ENCODE results near the gene RPSA. TPM values are rescaled to one million over a fixed set of nuclear protein-coding genes. Genes with fewer than 3 reads are reported as not detected.
"Not testable (repeated sequence)": the region's sequence is repeated elsewhere in the genome, so short reads cannot be mapped to it uniquely, and the experiment has no call there.

The RPSA gene
- total and polyA plus RNA-seq, 4 donors: 657 to 1,968 (median 1,258) TPM

- H3K27ac ChIP-seq (ENCODE audit: low read depth in 1 of 2, low read length in 1 of 2): no peak overlapping the region
- H3K4me1 ChIP-seq (ENCODE audit: control insufficient read depth in 5 of 5, insufficient read depth in 5 of 5, low read length in 5 of 5): peaks cover 0 to 7% (median 0%) of the 10 kb centered on the region in 5 donors
- H3K36me3 ChIP-seq (ENCODE audit: control insufficient read depth in 4 of 4, insufficient read depth in 4 of 4, low read length in 4 of 4): no peaks in the 10 kb centered on the region
- H3K9me3 ChIP-seq (ENCODE audit: control insufficient read depth in 4 of 4, insufficient read depth in 3 of 4, low read length in 3 of 4): peaks cover 0 to 2% (median 0%) of the 10 kb centered on the region in 4 donors
- no peak for ATAC-seq (ENCODE audit: insufficient read depth, low FRiP score)
- no peak for DNase-seq
- WGBS, 2 donors: 42 to 69% methylated on average over 8 of the region's 8 CpGs
- TF ChIP-seq CTCF (IDR thresholded peaks at IDR 0.05; ENCODE audit: control extremely low read depth, extremely low read depth): no peak
- no peak overlapping the region for H3K9ac ChIP-seq (ENCODE audit: insufficient read depth in 1 of 2, low read length in 2 of 2)
- H3K4me3 ChIP-seq: no peak overlapping the region
- no peaks in the 10 kb centered on the region for H3K27me3 ChIP-seq (ENCODE audit: control insufficient read depth in 3 of 3, insufficient read depth in 3 of 3, low read length in 2 of 3)
Observed at GRCh38 chr3:39361252-39361927, 45.1 kb upstream of the RPSA start.

GRCh38 chr3:39362192-39362591, 44.3 kb upstream of the RPSA start:
- DNase-seq (peak; percentile 57 to 76 (median 66)), ATAC-seq (ENCODE audit: insufficient read depth, low FRiP score) (no peak)
- no peaks in the 10 kb centered on the region for H3K27me3 ChIP-seq (ENCODE audit: control insufficient read depth in 3 of 3, insufficient read depth in 3 of 3, low read length in 2 of 3)
- peaks cover 0 to 2% (median 0%) of the 10 kb centered on the region in 4 donors for H3K9me3 ChIP-seq (ENCODE audit: control insufficient read depth in 4 of 4, insufficient read depth in 3 of 4, low read length in 3 of 4)
- no peaks in the 10 kb centered on the region for H3K36me3 ChIP-seq (ENCODE audit: control insufficient read depth in 4 of 4, insufficient read depth in 4 of 4, low read length in 4 of 4)
- H3K4me1 ChIP-seq (ENCODE audit: control insufficient read depth in 5 of 5, insufficient read depth in 5 of 5, low read length in 5 of 5): peaks cover 0 to 7% (median 0%) of the 10 kb centered on the region in 5 donors
- TF ChIP-seq CTCF (IDR thresholded peaks at IDR 0.05; ENCODE audit: control extremely low read depth, extremely low read depth): no peak
- no peak overlapping the region for H3K9ac ChIP-seq (ENCODE audit: insufficient read depth in 1 of 2, low read length in 2 of 2)
- 31 to 61% methylated on average over 3 of the region's 3 CpGs for WGBS, 2 donors
- H3K27ac ChIP-seq (ENCODE audit: low read depth in 1 of 2, low read length in 1 of 2): peak overlapping the region in 1 of 2 donors; percentile 62
- no peak overlapping the region for H3K4me3 ChIP-seq

- H3K9me3 ChIP-seq (ENCODE audit: control insufficient read depth in 4 of 4, insufficient read depth in 3 of 4, low read length in 3 of 4): peaks cover 0 to 2% (median 0%) of the 10 kb centered on the region in 4 donors
- H3K4me3 ChIP-seq: no peak overlapping the region
- TF ChIP-seq CTCF (IDR thresholded peaks at IDR 0.05; ENCODE audit: control extremely low read depth, extremely low read depth): no peak
- 58 to 67% methylated on average over 2 of the region's 2 CpGs for WGBS, 2 donors
- peak in 2 of 3 donors; percentile 28 to 29 for DNase-seq
- no peaks in the 10 kb centered on the region for H3K27me3 ChIP-seq (ENCODE audit: control insufficient read depth in 3 of 3, insufficient read depth in 3 of 3, low read length in 2 of 3)
- H3K9ac ChIP-seq (ENCODE audit: insufficient read depth in 1 of 2, low read length in 2 of 2): no peak overlapping the region
- no peaks in the 10 kb centered on the region for H3K36me3 ChIP-seq (ENCODE audit: control insufficient read depth in 4 of 4, insufficient read depth in 4 of 4, low read length in 4 of 4)
- peak overlapping the region in 1 of 2 donors; percentile 62 for H3K27ac ChIP-seq (ENCODE audit: low read depth in 1 of 2, low read length in 1 of 2)
- no peak for ATAC-seq (ENCODE audit: insufficient read depth, low FRiP score)
- H3K4me1 ChIP-seq (ENCODE audit: control insufficient read depth in 5 of 5, insufficient read depth in 5 of 5, low read length in 5 of 5): peaks cover 0 to 7% (median 0%) of the 10 kb centered on the region in 5 donors
Observed at GRCh38 chr3:39362812-39363211, 43.7 kb upstream of the RPSA start.

GRCh38 chr3:39370450-39370849, 36.1 kb upstream of the RPSA start:
- DNase-seq; ATAC-seq (ENCODE audit: insufficient read depth, low FRiP score); H3K9me3 ChIP-seq (ENCODE audit: control insufficient read depth in 4 of 4, insufficient read depth in 3 of 4, low read length in 3 of 4); H3K36me3 ChIP-seq (ENCODE audit: control insufficient read depth in 4 of 4, insufficient read depth in 4 of 4, low read length in 4 of 4); H3K9ac ChIP-seq (ENCODE audit: insufficient read depth in 1 of 2, low read length in 2 of 2); H3K4me1 ChIP-seq (ENCODE audit: control insufficient read depth in 5 of 5, insufficient read depth in 5 of 5, low read length in 5 of 5); H3K27ac ChIP-seq (ENCODE audit: low read depth in 1 of 2, low read length in 1 of 2); H3K27me3 ChIP-seq (ENCODE audit: control insufficient read depth in 3 of 3, insufficient read depth in 3 of 3, low read length in 2 of 3); H3K4me3 ChIP-seq: not testable (repeated sequence)
- whole genome bisulfite sequencing, 2 donors: 84 to 92% methylated on average over 4 of the region's 4 CpGs
